ENCODE results near the gene DCX. TPM values are rescaled to one million over a fixed set of nuclear protein-coding genes. Genes with fewer than 3 reads are reported as not detected.

The DCX gene
- total RNA-seq, 1 experiment from 2014 or later, result not detected

- ChIA-PET RAD21 (ENCODE audit: low non-redundant PET in 1 of 2, low total read pairs in 2 of 2, uncharacterized antibody in 2 of 2, unreplicated experiment in 2 of 2) (no interaction called here), POLR2A (no interaction called here), CTCF (no interaction called here)
- Histone ChIP-seq H3K4me3 (replicated peaks in 1 of 2; ENCODE audit: low read depth in 1 of 2, low read length in 2 of 2) (no peak overlapping the region), H4K20me1 (ENCODE audit: insufficient read depth) (no peaks in the 10 kb centered on the region), H3K4me1 (ENCODE audit: control insufficient read depth in 1 of 2, insufficient read depth in 2 of 2, low read length in 2 of 2) (no peaks in the 10 kb centered on the region), H3K9me3 (ENCODE audit: control insufficient read depth in 1 of 2, insufficient read depth in 1 of 2, low read depth in 1 of 2, low read length in 2 of 2) (no peaks in the 10 kb centered on the region), H3K27me3 (ENCODE audit: insufficient read depth, low read length) (no peaks in the 10 kb centered on the region; the same call in 1 of the 2 replicates), H3K4me2 (ENCODE audit: low read length) (no peak overlapping the region), H3K36me3 (ENCODE audit: control insufficient read depth in 1 of 2, insufficient read depth in 2 of 2, low read length in 2 of 2) (no peaks in the 10 kb centered on the region), H3K9me2 (ENCODE audit: insufficient read depth) (no peaks in the 10 kb centered on the region), H3K79me2 (ENCODE audit: insufficient read depth, low read length) (no peaks in the 10 kb centered on the region), H2AFZ (ENCODE audit: low read depth, low read length, poor library complexity, severe bottlenecking) (no peak overlapping the region), H3K9ac (ENCODE audit: low read length) (no peak overlapping the region), H3K27ac (ENCODE audit: low read depth, low read length) (no peak overlapping the region)
- ATAC-seq, result no peak
- intact Hi-C loops (cut with micrococcal nuclease), result no loop called here
- no peak for DNase-seq (ENCODE audit: low read depth, low spot score)
- TF ChIP-seq MAX (IDR thresholded peaks at IDR 0.05) (no peak), FOSL1 (IDR thresholded peaks at IDR 0.05; ENCODE audit: low read depth) (no peak), EZH2phosphoT487 (IDR thresholded peaks at IDR 0.05; ENCODE audit: borderline replicate concordance) (no peak), JUND (IDR thresholded peaks at IDR 0.05) (no peak), CBX3 (IDR thresholded peaks at IDR 0.05; ENCODE audit: low read depth) (no peak), SIN3A (IDR thresholded peaks at IDR 0.05; ENCODE audit: low read depth) (no peak), SRF (IDR thresholded peaks at IDR 0.05; ENCODE audit: low read depth) (no peak), ELF1 (IDR thresholded peaks at IDR 0.05; ENCODE audit: borderline replicate concordance, low read depth) (no peak), CTCF (IDR thresholded peaks at IDR 0.05 in 2 of 3, conservative IDR thresholded peaks at IDR 0.05 in 1 of 3; ENCODE audit: borderline replicate concordance in 1 of 3, insufficient read depth in 1 of 3, low read depth in 2 of 3, low read length in 2 of 3) (no peak), ZFX (IDR thresholded peaks at IDR 0.05) (no peak), RAD21 (IDR thresholded peaks at IDR 0.05; ENCODE audit: low read depth) (no peak)
- no TSS peak for BruUV-seq (replicated peaks)
Observed at GRCh38 chrX:111410590-111411078, 1.4 kb downstream of the DCX start.

All from HCT116 (cell line).